AG08395 (cell line): ENCODE measurements around the gene L1CAM.

ENCODE experiments used
- DNase-seq: peaks from one replicate; pipeline ENCODE4 v3.0.0; 2012; ENCODE audit warnings: mixed read lengths, low spot score

Gene L1CAM

DNA sequence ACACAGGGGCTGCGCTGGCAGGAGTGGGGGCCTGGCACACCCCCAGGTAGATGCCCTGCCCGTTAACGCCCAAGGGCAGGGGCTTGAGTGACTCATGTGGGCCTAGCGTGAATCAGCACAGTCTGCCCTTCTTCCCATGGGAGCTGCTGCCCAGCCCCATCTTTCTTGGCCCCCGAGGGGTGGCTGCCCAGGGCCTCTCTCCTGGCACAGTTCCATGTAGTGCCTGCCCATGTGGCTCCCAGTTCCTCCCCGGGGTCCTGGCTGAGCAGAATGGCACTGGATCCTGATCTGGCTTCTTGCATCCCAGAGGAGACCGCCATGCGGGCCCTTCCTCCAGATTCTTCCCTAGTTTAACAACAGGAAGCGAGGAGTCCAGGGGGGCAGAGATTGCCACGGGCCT is 16.4 kb upstream of the L1CAM start:
- no peak for DNase-seq

DNA sequence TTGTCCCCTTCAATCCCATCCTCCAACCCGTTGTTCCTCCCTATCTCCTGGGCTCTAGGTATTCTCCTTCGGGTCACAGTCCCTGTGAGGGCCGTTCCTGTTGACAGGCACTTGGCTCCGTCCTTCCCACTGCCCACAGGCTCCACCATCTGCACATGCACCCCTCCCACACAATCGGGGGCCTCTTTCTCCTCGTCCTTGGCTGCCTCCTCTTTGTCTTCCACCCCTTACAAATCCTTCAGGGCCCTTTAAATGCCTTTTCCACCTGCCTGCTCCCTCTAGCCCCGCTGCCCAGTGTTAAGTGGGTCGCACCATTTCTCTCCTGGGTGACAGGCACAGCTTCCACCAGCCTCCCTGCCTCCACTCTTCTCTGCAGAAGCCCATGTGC is 15.8 kb upstream of the L1CAM start:
- DNase-seq, result no peak

DNA sequence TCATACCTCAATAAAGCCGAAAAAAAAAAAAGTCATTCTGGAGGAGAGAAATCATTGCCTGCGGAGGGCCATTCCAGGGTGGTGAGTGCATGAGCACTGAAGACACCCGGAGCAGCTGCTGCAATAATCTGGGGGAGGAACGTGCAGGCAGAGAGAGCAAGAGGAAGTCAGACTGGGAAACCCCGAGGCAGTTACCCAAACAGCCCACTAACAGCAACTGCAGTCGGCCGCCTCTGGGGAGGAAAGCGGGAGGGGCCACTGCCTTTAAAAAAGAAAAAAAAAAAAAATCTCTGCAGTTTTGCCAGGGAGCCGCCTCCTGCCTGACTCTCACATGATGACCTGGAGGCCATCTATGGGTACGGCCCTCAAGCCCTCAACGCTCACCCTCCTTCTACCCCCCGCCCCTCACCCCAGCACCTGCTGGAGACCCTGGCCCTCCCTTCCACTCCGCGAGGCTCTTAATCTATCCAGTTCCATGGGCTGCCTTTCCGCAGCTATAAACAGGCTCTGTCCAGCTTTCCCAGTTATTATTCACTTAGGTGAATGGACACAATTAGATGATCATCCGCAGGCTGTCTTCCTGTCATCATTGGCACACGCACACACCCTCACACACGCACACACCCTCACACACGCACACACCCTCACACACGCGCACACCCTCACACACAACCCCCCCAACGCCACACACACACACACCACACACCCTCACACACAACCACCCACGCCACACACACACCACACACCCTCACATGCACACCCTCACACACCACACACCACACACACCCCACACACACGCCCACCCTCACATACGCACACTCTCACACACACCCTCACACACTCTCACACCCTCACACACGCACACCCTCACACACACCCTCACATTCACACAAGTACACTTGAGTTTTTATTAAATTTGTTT is 15.1 kb upstream of the L1CAM start:
- DNase-seq, result peak; percentile 89

DNA sequence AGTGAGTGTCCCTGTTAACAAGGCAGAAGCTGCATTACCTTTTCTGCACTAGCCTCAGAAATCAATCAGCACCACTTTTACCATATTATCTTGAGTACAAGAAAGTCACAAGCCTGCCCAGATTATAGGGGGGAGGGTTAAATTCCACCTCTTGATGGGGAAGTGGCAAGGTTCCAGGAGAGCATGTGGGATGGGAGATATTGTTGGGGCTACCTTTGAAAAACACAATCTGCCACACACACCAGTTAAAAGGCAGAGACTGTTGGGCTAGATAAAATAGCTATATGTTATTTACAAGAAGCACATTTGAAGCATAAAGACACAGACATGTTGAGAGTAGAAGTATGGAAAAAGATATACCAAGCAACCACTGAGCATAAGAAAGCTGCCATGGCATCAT is 11.9 kb upstream of the L1CAM start:
- no peak for DNase-seq

DNA sequence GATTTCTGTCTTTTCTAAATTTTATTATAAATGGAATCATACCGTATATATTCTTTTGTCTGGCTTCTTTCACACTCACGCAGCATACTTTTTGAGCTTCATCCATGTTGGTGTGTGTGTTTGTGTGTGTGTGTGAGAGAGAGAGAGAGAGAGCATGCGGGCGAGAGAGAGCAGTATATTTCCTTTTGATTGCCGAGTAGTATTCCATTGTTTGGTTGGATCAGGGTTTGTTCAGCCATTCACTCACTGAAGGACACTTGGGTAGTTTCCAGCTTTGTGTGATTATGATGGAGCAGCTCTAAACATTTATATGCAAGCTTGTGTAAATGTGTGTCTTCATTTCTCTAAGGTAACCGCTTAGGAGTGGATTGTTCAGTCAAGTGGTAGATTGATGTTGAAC is 3.1 kb upstream of the L1CAM start:
- DNase-seq, result no peak

DNA sequence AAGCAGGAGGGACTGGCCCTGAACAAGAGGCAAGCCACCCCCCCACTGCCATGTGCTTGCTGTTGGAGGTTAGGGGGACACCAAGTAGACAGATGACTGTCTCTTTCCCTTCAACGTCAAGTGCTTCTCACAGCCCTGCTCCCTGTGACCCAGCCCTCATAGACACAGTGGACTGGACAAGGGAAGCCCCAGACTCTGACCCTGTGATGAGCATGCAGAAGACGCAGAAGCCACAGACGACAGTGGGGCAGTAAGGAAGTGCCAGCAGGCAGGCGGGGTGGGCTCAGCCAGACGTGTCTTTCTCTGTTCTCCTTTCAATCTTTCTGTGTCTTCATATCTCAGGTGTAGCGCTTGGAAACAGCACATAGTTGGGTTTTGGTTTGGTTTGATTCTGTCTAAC is 2.4 kb upstream of the L1CAM start:
- DNase-seq, result no peak

DNA sequence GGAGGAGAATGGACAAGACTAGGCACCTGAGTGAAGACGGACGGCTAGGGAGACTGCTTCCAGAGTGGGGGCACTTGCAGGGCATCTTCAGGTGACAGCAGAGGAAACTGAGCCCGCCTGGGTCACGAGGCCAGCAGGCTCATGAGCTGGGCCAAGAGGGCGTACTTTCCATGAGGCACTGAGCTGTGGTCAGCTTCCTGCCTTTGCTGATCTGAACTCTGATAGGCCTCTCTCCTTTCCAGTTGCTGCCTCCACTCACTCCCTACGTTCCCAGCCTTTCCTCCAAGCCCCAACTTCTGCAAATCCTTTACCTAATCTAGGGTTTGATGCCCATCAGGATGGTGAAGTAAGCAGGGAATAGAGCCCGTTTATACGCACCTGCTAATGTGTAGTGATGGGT is 1.4 kb upstream of the L1CAM start:
- no peak for DNase-seq

DNA sequence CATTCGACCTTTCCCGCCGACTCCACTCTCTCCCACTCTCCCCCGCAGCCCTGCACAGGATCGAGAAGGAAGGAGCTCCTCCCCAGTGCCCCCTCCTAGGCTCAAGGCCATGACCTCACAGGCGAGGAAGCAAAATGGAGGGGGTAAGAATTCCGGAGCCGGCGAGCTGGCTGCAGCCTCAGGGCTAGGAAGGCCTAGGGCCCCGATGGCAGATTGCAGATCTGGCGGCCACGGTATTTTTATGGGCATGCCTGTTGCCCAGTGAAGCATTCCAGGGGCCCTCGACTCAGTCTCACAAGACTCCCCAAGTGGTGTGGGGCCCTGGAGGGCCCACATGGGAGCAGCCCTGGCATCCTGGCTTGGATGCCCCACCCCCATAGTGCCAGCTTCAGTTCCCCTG is 942 bp upstream of the L1CAM start:
- no peak for DNase-seq

DNA sequence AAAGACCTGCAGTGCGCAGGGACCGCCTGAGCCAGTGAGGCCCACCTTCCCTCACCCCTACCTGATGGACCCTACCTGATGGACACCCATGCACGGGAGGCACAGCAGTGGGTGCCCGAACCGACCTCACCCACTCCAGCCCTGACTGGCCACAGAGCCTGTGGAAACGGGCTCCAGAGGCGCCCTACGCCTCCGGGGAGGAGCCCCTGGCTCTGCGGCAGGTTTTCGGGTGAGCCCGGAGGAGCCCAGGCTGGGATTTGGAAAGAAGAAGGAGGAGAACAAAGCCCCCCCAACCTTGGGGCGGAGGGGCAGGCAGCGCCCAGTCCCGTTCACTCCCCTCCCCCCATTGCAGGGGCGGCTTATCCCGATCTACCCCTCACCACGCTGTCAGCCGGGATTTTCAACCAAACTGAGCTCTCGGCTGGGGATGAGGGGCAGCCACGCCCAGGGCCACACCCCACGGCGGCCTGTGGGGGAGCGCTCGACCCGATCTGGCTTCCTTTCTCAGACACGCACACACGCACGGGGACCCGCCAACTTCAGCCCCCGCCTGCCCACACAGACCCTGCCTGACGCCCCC is 675 bp downstream of the L1CAM start:
- no peak for DNase-seq

DNA sequence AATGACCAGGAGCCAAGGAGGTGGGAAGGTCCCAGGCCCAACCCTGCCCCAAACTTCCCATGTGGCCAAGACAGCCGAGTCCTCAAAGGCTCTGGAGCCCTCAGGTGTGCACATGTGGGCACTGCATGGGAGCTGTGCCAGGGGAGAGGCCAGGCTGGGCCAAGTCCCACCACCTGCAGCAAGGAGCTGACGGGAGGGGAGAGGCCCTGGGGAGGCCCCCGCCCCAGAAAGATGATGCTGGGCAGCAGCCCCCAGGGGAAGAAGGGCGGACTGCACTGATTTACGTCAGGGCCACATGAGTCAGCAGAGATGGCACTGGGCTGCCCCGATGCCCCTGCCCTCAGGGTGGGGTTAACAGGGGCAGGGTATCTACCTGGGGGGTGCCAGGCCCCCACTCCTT is 1.4 kb downstream of the L1CAM start:
- DNase-seq, result no peak

DNA sequence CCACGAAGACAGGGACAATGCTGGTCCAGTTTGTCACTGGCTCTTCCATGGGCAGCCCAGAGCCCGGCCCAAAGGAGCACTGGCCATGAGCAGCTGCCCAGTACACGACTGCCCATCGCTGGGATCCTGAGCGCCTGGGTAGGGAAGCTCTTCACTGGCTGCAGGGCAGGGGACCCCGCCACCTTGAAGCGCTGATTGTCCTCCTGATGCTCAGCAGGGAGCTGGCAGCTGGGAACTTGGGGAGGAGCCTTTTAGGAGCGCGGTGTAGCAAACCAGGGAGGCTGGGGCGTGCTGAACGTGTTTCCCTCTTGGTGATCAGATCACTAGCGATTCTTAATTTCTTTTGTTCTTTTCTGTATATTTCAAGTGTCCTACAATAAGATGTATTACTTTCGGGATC is 1.8 kb downstream of the L1CAM start:
- DNase-seq, result no peak

DNA sequence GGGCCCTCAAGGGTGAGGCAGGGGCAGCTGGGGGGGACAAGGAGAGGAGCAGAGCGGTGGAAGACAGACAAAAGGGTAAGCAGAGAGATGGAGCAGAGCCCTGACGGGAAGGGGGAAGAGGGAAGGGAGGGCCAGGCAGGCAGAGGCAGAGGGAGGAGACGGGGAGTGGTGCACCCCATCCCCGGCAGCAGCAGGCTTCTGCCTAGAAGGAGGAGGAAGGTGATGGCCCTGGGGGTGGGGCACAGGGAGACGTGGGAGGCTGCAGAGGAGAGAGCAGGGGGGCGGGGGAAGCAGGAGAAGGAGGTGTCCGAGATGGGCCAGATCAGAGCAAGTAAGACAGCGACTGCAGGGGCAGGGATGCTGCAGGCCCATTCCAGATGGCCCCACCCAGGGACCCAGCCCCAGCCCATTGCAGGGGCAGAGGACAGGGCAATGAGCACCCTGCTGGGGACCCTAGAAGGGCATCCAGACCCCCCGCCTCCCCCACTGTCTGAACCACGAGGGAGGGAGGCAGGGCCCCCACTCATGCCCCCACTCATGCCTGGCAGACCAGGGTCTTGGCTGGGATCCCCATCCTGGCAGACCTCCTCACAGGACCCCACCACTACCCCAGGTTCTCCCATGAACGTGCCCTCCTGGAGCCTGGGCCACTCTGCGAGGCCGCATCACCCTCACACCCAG is 2.7 kb downstream of the L1CAM start:
- DNase-seq, result no peak

DNA sequence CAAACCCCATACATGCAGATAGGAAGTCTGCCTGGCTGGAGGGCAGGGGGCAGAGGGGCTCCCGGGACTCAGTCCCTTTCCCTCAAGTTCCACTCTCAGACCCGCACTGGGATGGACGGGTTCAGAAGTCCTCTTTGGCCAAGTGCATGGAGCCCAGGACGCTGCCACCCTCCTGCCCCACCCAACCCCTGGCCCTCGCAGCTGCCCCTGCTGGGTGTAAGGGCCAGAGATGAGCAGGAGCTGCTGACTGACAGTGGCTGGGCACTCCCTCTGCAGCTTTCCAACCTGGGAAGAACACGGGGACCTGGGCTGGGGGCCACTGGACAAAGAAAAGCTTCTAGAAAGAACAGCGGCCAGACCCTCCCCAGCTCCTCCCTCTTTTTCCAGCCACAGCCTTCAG is 3.4 kb downstream of the L1CAM start:
- DNase-seq, result no peak

DNA sequence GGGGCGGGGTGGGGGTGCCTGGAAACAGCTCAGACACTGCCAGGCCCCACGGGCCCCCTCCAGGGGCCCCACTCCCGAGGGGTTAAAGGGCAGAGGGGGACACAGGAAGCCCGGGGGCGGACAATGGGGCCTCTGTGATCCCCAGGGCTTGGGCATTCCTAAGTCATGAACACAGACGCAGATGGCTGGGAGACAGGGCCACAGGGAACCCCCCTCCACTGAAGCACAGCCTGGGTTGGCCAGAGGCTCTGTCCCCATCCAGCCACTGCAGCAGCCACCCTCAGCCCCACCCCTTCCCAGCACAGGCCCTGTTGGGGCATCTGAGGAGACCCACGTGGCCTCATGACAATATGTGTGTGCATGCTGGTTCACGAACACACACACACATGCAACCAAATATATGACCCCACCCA is 3.9 kb downstream of the L1CAM start:
- no peak for DNase-seq

DNA sequence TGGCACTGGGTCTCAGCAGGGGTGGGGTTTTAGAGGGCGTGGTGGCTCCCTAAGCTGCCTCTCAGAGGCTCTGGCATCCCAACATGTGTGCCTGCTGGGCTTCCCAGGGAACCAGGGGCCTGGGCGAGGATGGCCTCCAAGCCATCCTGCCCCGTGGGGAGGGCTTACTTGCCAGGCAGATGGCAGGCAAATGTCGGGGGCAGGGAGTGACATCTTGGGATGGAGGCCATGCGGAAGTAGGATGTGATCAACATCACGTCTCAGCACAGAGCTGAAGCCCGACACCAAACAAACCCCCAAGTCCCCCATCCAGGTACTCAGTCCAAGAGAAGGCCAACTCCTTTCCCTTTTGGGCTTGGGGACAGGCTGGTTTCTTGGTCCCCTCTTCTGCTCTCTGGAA is 4.7 kb downstream of the L1CAM start:
- no peak for DNase-seq

DNA sequence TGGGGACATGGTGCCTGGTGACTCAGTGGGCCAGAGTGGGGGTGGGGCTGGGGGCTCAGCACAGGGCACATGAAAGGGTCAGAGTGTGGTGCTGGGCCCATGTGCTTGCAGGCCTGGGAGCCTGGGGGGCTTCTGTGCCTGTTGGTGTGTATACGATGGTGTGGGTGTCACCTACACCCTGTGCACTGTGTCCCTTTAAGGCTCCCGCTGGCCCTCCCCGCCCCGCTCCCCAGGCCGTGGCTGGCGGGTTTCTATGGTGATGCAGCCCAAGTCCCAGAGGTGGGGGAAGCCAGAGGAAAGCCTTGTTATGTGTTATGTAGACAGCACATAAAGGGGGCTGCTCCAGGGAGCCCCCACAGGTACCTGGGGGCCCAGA is 5.5 kb downstream of the L1CAM start:
- no peak for DNase-seq

DNA sequence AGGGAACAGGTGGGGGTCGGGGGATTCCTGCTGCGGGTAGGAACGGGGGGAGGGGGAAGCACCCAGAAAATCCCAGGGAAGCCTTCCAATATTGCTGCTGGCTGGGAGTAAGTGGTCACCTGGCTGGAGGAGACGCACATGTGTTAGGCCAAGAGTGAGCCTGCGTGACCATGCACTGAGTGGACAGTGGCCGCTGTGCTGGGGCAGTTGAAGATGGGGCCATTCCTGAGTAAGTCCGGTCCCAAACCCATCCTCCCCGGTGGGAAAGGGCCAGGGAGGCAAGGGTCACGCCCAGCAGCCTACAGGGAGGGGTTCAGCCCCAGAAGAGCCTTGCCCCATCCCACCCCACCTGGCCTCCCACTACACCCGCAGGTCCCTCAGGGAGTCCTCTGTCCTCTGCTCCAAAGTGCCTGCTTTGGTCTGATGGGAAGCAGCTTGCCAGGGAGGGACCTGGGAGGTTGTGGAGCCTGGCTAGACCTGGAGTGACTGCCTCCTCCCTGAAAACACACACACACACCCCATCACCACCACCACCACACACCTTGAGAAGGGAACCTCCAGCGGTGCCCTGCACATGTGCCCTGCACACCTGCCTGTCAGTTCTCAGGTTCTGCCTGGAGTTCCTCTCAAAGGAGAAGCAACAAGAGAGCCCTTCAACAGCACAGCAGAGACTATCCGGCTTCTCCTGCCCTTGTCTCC is 6.1 kb downstream of the L1CAM start:
- no peak for DNase-seq

DNA sequence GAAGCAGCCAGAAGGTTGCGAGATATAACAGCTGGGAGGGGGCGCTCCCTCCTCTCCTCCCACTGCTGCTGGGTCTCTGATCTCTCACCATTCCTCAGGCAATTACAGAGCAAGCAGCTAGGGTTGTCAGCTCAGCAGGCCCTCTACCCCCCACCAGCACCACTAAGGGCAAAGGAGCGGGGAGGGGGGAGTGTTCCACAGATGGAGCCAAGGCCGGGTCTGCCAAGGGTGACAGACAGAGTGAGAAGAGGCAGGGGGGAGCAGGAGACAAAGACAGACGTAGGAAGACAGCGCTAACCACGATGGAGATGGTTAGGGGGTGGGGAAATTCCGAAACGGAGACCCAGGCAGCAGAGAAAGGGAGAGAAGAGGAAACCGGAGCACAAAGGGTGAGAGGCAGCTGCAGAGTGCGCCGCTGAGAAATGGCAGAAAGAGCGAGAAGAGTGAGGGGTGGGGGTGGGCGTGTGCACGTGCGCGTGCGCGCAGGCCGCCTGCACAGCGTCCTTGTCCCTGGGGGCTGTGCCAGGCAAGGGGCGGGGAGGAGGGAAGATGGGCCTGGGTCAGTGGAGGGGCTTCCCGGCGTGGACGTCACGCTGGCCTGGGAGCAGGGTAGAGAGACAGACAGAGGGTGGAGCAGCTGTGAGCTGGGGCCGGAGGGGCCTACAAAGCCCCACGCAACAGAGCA is 6.9 kb downstream of the L1CAM start:
- DNase-seq, result no peak

DNA sequence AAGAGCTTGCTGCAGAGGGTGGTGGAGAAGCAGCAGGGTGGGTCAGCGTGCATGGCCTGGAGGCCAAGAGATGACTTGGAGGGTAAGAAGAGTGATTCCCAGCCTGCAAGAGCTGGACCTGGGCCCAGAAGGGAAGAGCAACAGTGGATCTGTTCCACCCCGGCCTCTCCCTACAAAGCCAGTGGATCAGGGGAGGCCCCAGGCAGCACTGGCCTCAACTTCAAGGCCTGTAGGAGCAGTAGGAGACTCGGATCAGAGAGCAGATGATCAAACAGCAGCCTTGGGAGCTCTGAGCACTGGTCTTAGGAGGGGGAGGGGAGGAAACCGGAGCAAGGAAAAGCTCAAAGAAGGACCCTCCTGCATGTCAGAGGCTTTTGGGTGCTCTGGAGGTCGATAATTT is 7.6 kb downstream of the L1CAM start:
- DNase-seq, result no peak

DNA sequence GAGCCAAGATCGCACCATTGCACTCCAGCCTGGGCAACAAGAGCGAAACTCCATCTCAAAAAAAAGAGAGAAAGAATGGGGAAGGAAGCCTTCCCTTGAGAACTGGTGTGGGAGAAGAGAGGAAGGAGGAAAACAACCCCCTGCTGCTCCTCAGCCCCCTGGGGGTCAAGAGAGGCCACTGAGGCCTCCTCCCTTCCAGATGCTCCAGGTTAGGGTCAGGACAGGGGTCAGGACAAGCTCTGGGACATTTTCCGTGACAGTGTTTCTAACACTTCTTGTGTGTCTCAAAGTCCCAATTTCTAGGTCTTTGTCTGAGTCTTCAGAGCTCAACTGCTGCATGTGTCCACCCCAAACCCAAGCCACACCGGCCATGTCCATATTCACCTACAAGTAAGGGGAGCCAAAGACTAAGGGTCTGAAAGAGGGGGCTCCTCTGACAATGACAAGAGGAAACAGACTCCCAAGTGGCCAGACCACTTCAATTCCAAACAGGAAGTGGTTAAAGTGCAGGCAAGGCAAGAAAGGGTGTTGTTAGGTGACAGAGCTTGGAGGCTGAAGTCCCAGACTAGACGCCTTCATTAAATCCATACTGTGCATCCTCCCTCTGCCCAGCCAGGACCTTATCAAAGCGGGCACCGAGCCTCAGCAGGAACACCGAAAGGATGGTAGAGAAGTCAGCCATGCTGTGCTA is 8.3 kb downstream of the L1CAM start:
- no peak for DNase-seq

DNA sequence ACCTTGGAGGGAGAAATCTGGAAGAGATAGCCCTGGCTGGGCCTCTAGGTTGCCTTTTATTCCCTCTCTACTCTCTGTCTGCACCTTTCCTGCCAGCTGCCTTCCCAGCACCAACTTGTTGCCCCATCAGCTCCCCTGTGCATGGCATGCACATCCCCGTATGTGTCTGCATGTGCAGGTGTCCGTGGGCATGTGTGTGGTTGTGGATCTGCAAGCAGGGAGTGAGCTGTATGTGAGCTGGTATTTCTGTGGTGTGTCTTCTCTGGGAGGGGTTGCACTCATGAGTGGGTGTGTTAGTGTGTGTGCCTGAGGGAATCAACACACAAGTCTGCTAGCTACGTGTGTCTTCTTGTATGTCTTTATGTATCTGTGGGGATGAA is 9.9 kb downstream of the L1CAM start:
- no peak for DNase-seq
